ENCODE results near the gene CLVS2.

- TF ChIP-seq CTCF (IDR thresholded peaks at IDR 0.05) (no peak), POLR2A (IDR thresholded peaks at IDR 0.05; ENCODE audit: low read length) (no peak), MAFK (IDR thresholded peaks at IDR 0.05; ENCODE audit: partially characterized antibody) (no peak), SMC3 (IDR thresholded peaks at IDR 0.05) (no peak), EHMT2 (IDR thresholded peaks at IDR 0.05; ENCODE audit: low read depth) (no peak), PHF8 (IDR thresholded peaks at IDR 0.05; ENCODE audit: borderline replicate concordance, low read depth) (no peak), REST (IDR thresholded peaks at IDR 0.05) (no peak), RAD21 (conservative IDR thresholded peaks at IDR 0.05 in 1 of 2, IDR thresholded peaks at IDR 0.05 in 1 of 2) (no peak), RCOR1 (IDR thresholded peaks at IDR 0.05; ENCODE audit: low read depth, low read length) (no peak), CEBPB (IDR thresholded peaks at IDR 0.05) (no peak)
Observed at GRCh38 chr6:123001540-123001939, 5.5 kb downstream of the CLVS2 start.

Data from A549 (cell line).